RPMI7951 (cell line): Measurements from ENCODE around the gene RNF144A. TPM values are rescaled to one million over a fixed set of nuclear protein-coding genes. Genes with fewer than 3 reads are reported as not detected.
"Not testable (repeated sequence)": the region's sequence is repeated elsewhere in the genome, so short reads cannot be mapped to it uniquely, and the experiment has no call there.

Source experiments
- DNase-seq: peaks from one replicate; pipeline ENCODE4 v3.0.0-alpha.2; 2012; ENCODE audit warnings: low read depth
- total RNA-seq: library from RNA; depleted of rRNA; stranded (reverse); fragments of >200 nt; shearing (Covaris generic); gene quantifications from 2 replicates; pipeline ENCODE4 v1.2.3, GENCODE V29; 2014

The RNF144A gene
- total RNA-seq, 1 experiment from 2014 or later = 12.4 TPM

DNA sequence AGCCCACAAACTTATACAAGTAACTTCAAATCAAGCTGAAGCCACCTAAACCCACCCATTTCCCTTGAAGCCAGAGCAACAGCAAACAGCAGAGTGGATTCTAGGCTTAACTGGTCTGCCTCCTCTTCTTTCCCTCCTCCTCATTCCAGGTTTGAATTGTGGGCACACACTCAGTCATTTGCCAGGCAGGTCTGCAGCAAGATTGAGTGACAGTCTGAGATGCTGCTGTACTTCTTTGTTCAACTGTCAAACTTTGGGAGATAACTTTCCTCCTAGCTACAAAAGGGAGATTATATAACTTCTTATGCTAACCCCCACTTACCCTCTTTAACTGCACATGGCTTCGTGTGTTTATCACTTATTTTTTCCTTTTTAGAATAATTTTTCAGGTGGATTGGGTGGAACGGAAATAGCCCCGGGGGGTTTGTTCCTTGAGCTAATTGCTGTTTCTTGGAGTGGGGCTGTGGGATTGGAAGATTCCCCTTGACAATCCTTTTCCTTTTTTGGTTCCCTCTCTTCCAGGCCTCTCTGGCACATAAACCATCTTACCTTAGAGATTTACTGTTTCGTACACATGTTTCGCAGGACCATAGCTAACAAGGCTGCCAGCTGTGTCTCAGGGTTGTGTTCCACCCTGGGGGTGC lies 55.0 kb downstream of the RNF144A start:
- DNase-seq = no peak

DNA sequence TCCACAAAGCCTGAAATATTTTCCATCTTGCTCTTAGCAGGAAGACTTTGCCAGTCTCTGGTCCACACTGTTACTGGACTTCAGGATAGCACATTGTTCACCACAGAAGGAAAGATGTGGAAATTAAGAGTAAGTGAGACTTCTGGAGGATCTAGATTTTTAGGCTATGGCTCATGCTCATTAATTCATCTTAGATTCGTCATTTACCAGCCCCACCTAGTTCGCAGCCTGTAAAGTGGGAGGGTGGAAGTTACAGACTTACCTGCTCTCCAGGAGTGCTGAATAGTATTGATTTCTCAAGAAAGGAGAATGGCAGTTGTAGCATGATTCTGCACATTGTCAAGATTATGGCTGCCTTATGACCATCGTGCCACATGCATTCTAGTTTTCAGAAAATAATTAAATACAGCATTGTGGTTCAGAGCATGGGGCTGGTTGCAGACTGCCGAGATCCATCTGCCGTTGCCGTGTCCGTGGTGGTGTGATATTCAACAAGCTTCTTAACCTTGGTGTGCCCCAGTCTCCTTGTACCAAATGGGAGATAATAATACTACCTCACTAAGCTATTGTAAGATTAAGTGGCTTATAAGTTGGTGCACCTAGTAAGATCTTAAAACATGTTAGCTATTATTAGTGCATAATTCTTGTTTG lies 56.8 kb downstream of the RNF144A start:
- DNase-seq = no peak

DNA sequence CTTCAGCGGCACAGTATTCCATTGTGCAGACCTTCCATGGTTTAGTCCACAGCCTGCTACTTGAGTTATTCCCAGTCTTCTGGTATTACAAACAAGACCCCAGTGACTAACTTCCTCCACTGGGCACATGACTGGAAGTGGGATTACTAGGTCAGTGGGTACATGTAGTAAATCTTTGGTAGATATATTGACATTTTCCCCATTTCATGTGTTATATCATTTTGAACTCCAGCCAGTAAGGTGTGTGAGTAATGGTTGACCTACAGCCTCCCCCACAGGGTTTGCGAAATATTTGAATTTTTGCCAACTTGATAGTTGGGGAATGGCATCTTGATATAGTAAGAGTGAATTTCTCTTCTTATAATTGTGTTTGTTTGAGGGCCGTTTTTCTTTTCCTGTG lies 58.8 kb downstream of the RNF144A start:
- DNase-seq = peak; percentile 10

DNA sequence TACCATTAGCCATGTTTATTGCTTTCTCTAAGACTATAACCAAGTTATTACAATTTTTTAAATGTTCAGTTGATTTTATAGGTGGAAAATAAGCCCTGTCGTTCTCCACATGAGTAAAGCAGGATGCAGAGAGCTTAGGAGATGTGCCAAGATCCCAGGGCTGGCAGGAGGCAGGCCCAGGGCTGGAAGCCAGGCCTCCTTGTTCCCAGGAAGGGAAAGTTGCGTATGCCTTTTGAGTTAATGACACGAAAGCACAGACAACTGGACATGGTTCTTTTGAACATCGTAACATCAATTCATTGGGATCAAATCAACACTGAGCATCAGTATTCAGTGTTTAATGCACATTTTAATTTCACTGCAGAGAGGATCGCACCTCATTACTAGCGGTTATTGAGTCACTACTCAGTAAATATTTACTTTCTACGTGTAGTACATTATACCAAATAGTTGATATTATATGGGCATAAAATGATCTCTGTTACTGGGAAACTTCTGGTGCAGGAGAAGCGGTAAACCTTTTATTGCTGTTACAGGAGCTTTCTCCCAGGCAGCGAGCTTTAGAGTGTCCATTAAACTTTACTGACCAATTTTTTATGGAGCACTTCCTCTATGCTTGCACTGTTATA lies 60.0 kb downstream of the RNF144A start:
- DNase-seq = no peak

DNA sequence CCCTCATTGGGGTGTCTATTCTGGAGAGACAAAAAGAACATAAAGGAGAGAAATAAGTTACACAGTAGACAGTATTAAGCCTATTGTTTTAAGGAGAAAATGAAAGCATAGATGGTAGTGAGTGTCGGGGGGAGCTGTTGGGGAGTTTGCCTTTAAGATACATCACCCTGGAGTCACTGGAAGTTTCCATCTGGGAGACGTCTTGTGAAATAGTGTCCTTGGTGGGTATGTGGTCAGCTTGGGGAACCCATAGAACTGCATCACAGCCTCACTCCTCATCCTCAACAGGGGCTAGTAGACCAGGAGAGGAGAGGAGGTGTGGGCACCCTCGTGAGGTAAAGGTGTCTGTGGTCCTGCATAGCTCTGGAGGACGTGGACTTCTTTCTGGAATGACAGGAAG lies 60.6 kb downstream of the RNF144A start:
- no peak for DNase-seq

DNA sequence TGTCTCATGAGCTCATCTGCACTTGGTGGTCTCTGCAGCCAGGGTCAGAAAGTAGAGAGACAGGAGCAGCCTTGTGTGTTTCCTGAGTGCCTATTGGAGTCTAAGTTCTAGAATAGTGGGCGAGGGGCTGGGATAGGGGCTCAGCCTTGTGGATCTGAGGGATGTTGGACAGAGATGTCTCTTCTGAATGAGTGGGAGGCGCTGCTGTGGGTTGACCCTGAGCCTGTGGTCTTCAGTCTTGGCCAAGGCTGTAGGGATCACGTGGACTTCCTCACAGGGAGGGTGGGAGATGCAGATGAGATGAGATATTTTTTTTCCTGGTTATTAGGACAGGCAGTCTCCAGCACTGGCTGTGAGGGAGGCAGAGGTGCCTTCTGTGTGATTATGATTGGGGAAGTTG lies 61.8 kb downstream of the RNF144A start:
- no peak for DNase-seq

DNA sequence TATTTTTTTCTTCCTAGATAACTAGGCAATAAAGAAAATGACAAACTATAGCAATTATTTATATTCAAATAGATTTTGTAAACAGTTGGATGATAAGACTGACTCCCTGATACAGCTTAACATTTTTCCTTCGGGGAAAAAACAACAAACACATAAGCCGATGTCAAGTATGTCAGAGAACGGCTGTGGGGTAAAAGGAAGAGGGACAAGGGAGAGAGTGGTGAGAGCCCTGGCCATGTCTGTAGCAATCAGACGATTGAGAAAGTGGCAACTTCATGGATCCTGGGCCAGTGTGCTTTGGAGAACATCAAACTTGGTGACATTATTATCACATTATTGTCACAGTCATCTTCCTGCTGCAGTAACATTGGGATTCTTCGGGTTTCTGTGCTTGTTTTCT lies 65.2 kb downstream of the RNF144A start:
- no peak for DNase-seq

DNA sequence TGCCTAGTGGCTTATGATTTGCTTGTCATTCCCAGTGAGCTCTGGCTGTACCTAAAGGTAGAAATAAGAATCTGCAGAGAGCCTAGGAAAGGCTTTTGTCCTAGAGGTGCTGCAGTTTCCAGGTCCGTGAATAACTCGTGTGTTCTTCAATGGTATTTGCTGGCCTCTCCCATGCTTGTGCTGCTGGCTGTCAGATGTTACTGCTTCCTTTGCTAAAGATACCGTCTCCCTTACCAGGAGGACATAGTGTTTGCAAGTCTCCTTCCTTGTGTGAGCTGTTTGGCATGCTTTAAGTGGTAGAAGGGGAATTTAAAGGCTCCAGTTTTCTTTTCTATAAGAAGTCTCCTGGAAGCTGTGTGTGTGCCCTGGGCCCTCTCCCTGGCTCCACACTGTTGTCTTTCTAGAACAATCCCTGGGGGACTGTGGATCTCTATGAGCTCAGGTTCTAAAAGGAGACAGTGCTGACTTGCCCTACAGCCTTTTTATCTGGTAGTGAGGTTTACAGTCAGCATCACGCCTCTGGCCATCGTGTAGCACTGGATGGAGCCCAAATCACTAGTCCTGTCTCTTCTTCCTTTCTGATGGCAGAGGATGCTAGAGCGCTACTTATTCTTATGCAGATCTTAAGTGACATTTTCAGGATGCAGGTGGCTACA lies 65.8 kb downstream of the RNF144A start:
- DNase-seq = no peak

DNA sequence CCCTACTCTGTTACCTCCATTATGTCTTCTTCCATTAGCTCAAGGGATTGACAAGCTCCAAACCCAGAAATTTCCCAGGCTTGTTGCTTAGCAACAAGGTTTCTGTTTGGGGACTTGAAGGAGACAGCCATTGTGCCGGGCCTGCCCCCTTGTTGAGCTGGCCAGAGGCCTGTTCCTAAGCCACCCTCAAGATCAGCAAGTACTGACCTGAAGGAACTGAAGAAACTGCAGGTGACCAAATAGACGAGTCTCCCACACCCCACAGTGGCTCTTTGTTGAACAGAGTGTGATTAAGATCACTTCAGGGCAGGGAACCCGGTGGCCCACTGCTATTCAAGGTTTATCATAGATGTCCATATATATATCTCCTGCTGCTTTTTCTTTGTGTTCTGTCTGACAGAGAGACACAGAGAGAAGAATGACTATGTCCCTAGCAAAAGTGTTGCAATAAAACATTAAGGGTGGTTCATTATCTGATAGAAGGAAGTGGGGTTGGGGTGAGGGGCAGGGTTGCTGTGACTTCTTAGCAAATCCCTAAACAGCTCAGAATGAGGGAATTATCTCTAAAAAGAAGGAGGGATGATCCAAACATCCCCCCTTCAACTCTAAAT lies 69.2 kb downstream of the RNF144A start:
- peak; percentile 22 for DNase-seq

DNA sequence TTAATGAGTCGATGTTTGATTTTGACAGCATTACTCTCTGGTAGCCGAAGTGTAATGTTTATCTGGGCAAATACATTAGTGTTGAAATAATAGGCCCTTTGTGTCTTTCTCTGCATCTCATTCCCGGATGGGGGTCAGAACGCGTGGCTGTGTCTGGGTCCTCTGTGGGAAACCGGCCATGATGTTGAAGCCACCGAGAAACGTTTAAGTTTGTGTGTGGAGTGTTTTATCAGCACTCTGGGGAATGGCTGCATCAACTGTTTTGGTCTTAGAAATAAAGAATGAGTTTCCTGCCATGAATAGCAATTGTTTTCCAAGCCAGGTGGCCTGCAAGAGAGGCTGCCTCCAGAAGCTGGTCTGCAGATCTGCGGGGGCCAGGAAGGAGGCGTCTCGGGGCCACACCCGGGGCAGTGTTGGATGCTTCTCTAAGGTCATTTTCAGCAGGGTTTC lies 69.7 kb downstream of the RNF144A start:
- DNase-seq = no peak

DNA sequence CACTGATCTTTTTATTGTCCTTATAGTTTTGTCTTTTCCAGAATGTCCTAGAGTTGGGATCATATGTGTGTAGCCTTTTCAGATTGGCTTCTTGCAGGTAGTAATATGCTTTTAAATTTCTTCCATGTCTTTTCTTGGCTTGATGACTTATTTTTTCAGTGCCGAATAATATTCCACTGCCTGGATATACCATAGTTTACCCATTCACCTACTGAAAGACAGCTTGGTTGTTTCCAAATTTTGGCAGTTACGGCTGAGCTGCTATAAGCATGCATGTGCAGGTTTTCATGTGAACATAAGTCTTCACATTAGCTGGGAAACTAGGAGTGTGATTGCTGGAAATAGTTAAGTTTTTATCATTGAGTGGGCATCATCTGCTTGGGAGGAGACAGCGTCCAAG lies 73.7 kb downstream of the RNF144A start:
- no peak for DNase-seq

DNA sequence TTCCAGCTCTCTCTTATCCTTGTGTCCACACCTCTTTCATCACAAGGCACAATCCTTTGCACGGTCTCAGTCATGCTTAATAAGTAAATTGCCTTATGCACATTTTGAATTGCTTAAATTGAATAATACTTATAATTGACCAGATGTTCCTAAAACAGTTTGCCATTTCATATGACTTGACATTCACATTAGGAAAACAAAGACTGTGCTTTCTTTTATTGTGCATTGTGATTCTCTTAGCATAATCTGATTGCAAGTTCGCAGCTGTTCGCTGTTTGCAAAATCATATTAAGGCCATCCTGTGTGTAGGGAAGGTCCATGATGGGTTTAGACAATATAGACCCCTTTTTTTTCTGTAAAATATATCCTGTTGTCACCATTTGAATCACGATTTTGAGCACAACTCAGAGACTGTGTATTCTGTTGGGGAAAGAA lies 75.6 kb downstream of the RNF144A start:
- DNase-seq = no peak

DNA sequence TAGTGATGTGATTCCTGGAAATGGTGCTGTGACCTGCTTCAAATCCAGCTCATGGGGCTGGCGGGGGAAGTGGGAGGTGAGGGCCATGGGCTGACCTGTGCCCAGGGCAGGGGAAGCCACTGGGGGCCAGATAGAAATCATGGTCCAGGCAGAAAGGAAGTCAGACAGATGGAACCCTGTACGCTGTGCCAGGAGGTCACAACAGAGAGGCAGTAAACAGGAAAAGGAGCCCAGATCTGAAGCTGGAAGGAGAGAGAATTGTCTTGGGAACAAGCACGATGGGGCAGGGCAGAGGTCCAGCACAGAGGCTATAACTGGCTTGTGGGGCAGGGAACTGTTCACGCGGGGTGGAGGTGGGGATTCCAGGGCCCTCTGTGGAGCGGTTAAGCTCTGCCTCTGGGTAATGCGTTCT lies 76.0 kb downstream of the RNF144A start:
- no peak for DNase-seq

DNA sequence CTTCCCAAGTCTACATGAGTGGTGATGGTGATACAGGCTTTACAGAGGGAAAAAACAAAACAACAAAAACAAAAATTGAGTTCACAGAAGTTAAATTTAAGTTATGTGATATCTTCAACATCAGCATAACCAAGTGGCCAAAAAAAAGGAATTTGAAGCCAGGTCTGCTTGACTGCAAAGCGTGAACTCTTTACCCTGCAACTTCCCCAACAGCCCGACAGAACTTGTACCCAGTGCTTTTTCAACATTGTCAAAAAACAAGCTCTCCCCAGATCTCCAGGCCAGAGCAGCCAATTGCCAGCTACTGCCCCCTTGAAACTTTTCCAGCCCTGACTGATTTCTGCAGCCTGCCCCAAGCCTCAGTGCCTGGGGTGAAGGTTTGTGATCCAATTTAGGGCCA lies 76.7 kb downstream of the RNF144A start:
- DNase-seq = no peak

DNA sequence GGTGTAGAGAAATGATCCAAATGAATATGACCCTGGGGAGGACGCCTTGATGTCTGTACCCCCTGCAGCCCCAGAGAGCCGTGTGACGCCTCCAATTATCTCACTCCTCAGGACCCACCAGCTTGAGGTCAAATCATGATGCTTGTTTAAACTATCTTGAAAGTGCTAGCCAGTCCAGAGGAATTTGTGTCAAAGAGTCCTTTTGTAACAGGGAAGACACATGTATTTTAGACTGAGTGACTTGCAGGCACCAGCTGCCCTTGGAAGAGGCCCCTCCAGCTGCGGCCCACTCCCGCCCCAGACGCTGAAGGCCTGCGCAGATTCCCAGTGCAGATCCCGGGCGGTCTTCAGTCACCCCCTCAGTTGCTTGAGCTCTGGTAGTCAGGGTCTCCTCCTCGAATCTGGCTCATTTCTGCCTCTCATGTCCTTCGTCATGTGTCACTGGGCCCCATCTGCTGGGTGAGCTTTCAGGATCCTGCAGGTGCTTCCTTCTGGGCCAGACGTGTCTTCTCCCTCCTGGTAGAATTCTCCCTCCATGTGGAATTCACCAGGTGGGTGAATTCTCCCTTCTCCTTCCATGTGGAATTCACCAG lies 77.4 kb downstream of the RNF144A start:
- DNase-seq = no peak

DNA sequence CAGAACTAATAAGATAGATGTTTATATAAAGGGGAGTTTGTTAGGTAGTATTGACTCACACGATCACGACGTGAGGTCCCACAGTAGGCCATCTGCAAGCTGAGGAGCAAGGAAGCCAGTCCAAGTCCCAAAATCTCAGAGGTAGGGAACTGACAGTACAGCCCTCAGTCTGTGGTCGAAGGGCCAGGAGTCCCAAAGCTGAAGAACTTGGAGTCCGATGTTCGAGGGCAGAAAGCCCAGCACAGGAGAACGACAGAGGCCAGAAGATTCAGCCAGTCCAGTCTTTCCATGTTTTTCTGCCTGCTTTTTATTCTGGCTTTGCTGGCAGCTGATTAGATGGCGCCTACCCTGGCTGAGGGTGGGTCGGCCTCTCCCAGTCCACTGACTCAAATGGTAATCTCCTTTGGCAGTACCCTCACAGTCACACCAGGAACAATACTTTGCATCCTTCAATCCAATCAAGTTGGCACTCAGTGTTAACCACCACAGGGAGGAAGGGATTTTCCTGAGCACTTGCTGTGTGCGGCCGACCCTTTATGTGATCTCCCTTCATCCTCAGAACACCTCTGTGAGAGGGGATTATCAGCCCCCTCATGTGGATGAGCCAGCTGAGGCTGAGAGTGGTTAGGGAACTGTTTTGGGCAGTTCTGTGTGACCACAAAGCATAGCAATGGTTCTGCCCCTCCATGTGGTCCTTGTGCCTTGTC lies 78.3 kb downstream of the RNF144A start:
- DNase-seq = no peak

DNA sequence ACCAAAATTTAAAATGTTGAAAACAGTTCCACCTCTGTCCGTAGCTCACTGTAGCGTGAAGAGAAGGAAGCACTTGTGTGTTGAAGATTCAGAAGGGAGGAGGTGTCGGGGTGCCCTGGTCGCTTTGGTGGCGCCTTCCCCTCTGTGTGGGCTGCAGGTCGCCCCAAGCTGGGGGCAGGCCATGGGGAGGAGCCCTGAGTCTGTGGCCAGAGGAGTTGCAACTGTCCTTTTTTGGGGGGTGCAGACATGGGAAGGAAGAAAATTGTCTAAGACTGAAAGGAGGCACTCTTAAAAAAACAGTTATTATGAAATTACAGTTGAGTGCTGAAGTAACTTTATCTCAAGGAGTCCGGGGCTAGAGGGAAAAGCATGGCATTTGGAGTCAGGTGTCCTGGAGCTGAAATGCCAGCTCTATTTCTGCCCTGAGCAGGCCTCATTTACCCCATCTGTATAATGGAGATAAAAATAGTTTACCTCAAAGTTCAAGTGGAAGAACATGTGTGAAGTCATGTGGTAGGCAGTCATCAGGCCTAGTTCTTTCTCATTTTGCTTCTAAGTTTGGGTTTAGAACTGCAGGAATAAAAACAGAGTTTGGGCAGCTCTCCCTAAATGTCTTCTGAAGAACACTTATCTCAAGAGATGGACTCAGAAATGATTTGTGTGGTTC lies 82.1 kb downstream of the RNF144A start:
- DNase-seq = no peak

DNA sequence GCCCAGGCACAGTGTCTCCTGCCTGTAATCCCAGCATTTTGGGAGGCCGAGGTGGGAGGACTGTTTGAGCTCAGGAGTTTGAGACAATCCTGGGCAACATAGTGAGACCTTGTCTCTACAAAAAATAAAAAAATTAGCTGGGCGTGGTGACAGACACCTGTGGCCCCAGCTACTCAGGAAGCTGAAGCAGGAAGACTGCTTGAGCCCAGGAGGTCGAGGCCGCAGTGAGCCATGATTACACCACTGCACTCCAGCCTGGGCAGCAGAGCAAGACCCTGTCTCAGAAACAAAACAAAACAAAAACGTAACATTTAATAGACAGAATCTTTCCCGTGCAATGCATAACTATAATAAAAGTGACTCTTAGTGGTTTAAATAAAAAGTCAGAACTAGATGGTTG lies 84.2 kb downstream of the RNF144A start:
- DNase-seq = not testable (repeated sequence)

DNA sequence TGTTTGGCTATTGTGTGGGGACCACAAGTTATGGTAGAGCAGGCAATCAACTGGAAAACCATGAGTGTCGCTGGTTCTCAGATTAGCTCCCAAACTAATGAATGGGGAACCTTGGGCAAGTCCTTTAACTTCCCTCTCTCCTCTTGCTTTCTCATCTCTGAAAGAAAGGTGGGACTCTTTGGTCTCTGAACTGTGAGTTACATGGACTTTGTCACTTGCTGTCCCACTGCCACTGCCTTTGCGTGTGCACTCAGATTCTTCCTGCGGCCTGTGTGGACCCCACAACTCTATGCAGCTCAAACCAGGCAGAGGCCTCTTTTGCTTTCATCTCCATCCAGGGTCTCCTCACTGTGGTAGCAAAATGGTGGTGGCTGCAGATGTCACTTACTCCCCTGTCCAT lies 86.7 kb downstream of the RNF144A start:
- DNase-seq = no peak

DNA sequence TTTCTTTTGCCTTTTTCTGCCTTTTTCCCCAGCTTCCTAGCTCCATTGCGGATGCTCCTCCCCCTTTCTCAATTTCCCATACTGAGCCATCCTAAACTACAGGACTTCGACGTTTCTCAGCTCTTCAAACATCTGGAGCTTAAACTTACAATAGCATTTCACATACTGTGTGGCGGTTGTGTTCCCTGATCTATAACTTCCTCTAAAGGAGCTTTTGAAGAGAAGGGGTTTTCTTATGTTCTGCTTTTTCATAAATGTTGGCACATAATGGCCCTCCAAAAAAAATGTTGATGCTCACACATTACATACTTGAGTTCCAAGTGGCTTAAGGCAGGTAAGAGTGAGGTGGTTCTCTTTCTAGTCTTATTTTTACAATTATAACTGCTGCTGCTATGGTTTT lies 87.4 kb downstream of the RNF144A start:
- DNase-seq = no peak

DNA sequence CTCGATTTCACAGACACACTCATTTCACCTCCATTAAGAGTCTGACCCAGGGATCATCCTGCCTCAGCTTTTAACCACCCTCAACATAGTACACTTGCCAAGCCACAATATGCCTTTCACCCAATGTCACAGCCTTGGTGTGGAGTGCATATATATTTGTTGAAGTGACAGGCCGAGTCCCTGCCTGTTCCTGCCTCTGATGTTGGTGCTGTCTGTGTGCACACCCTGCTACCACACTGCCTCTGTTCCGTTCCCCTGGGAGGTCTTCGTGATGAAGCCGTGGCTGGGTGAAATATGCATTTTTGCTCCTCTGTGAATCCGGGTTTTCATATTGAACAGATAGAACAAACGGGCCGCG lies 90.3 kb downstream of the RNF144A start:
- DNase-seq = no peak
